Neural progenitor cell (in vitro differentiated cells): ENCODE data around the gene ZFYVE21.

Source experiments
- CTCF ChIP-seq: fragments of 200-600 bp; sonication (generic); IDR thresholded peaks from 2 replicates; pipeline ENCODE4 v1.5.1; 2017; ENCODE audit warnings: antibody characterized with exemption, mild to moderate bottlenecking
- EZH2 ChIP-seq: fragments of 200-600 bp; sonication (generic); IDR thresholded peaks from 2 replicates; pipeline ENCODE4 v1.6.1; 2017; ENCODE audit warnings: antibody characterized with exemption, mild to moderate bottlenecking, moderate library complexity

GRCh38 chr14:103723748-103724081 lies 8.1 kb downstream of the ZFYVE21 start:
- TF ChIP-seq CTCF (no peak), EZH2 (no peak)
